Lung (tissue), 12 donors: ENCODE measurements around the gene PLEK. TPM values are rescaled to one million over a fixed set of nuclear protein-coding genes. Genes with fewer than 3 reads are reported as not detected.

Experiments
- ATAC-seq: fragments of 200-7000 bp; cut with Tn5 transposase; one replicate; pipeline ENCODE4 v1.9.1; 2020; ENCODE audit warnings: moderate number of reproducible peaks; ENCODE audit not compliant: insufficient read depth, low FRiP score
- DNase-seq, 3 donors: peaks; one replicate each; pipeline ENCODE4 v3.0.0-alpha.2; 2013 to 2017
- H3K27ac ChIP-seq, 2 donors: one replicate each; pipeline ENCODE4 v1.5.1; 2013; ENCODE audit warnings: mild to moderate bottlenecking in 2 of 2, moderate library complexity in 2 of 2, control low read depth in 1 of 2, inconsistent platforms in 1 of 2, low read depth in 1 of 2, low read length in 1 of 2
- H3K27me3 ChIP-seq, 3 donors: one replicate each; pipeline ENCODE4 v1.5.1; 2013; ENCODE audit warnings: low read length in 2 of 3; ENCODE audit not compliant: control insufficient read depth in 3 of 3, insufficient read depth in 3 of 3
- H3K36me3 ChIP-seq, 4 donors: one replicate each; pipeline ENCODE4 v1.5.1; 2013; ENCODE audit warnings: low read length in 4 of 4, mild to moderate bottlenecking in 1 of 4, moderate library complexity in 1 of 4; ENCODE audit not compliant: control insufficient read depth in 4 of 4, insufficient read depth in 4 of 4
- H3K4me1 ChIP-seq, 5 donors: one replicate each; pipeline ENCODE4 v1.5.1; 2013; ENCODE audit warnings: low read length in 5 of 5, mild to moderate bottlenecking in 2 of 5, moderate library complexity in 1 of 5; ENCODE audit not compliant: control insufficient read depth in 5 of 5, insufficient read depth in 5 of 5
- H3K4me3 ChIP-seq: one replicate; pipeline ENCODE4 v1.5.1; 2013; ENCODE audit warnings: mild to moderate bottlenecking, control low read depth, moderate library complexity
- H3K9ac ChIP-seq, 2 donors: one replicate each; pipeline ENCODE4 v1.5.1; 2013; ENCODE audit warnings: low read length in 2 of 2, control low read depth in 1 of 2; ENCODE audit not compliant: insufficient read depth in 1 of 2
- H3K9me3 ChIP-seq, 4 donors: one replicate each; pipeline ENCODE4 v1.5.1; 2013; ENCODE audit warnings: low read length in 3 of 4, mild to moderate bottlenecking in 1 of 4, moderate library complexity in 1 of 4; ENCODE audit not compliant: control insufficient read depth in 4 of 4, insufficient read depth in 3 of 4
- WGBS, 2 donors: extraction: QIAGEN DNeasy Blood & Tissue Kit; methylation state at CpG; one replicate each; pipeline ENCODE4 v1.1.7; 2013; 5-methylcytosine and 5-hydroxymethylcytosine counted together
- polyA plus RNA-seq, 2 donors: library from polyadenylated mRNA; stranded (reverse); fragments of 200-250 nt; gene quantifications; one replicate each; pipeline ENCODE4 v1.2.1, GENCODE V29; 2013
- total RNA-seq, 2 donors: library from RNA; depleted of rRNA in 1 of 2; stranded (reverse); fragments of >200 nt in 1 of 2; gene quantifications; one replicate each; pipeline ENCODE4 v1.2.1, GENCODE V29; 2014 to 2021
- TF ChIP-seq, protein P1 (sequence below): IDR thresholded peaks from 2 replicates; pipeline ENCODE4 v1.5.1; 2012; ENCODE audit warnings: mild to moderate bottlenecking; ENCODE audit errors: control extremely low read depth, extremely low read depth
- donor health status: control.
- donor health status: control.
- donor health status: Bipolar disorder and iron deficiency.
- donor health status: healthy.
- donor health status: DM: yes; HTN: yes; CAD: no.

Gene PLEK
- total and polyA plus RNA-seq, 4 donors = 8.2 to 181 (median 27.4) TPM

DNA sequence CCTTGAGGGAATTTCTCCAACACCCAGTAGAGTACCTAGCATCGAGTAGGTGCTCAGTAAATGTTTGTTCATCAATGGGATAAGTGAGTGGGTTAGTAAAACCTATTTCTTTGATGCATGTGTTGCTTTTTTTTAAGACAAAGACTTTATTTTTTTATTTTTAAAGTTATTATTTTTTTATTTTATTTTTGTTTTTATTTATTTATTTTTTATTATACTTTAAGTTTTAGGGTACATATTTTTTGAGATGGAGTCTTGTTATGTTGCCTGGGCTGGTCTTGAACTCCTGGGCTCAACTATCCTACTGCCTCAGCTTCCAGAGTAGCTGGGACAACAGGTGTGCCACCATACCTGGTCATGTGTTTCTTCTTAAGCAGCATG is 20.8 kb downstream of the PLEK start:
- no peak for ATAC-seq

GRCh38 chr2:68386365-68386764 is 21.3 kb downstream of the PLEK start:
- TF ChIP-seq, protein P1, sequence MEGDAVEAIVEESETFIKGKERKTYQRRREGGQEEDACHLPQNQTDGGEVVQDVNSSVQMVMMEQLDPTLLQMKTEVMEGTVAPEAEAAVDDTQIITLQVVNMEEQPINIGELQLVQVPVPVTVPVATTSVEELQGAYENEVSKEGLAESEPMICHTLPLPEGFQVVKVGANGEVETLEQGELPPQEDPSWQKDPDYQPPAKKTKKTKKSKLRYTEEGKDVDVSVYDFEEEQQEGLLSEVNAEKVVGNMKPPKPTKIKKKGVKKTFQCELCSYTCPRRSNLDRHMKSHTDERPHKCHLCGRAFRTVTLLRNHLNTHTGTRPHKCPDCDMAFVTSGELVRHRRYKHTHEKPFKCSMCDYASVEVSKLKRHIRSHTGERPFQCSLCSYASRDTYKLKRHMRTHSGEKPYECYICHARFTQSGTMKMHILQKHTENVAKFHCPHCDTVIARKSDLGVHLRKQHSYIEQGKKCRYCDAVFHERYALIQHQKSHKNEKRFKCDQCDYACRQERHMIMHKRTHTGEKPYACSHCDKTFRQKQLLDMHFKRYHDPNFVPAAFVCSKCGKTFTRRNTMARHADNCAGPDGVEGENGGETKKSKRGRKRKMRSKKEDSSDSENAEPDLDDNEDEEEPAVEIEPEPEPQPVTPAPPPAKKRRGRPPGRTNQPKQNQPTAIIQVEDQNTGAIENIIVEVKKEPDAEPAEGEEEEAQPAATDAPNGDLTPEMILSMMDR = no peak
- no peak for ATAC-seq

More for the DNA sequence above, 20.8 kb downstream of the PLEK start:
- Histone ChIP-seq H3K4me3 (no peak overlapping the region), H3K9me3 (no peaks in the 10 kb centered on the region), H3K36me3 (no peaks in the 10 kb centered on the region), H3K9ac (no peak overlapping the region), H3K4me1 (peaks cover 0 to 3% (median 2%) of the 10 kb centered on the region in 5 donors), H3K27ac (no peak overlapping the region), H3K27me3 (no peaks in the 10 kb centered on the region)
- WGBS, 2 donors = 60 to 94% methylated on average over 1 of the region's 1 CpG
- no peak for DNase-seq
- TF ChIP-seq, protein P1 = no peak

DNA sequence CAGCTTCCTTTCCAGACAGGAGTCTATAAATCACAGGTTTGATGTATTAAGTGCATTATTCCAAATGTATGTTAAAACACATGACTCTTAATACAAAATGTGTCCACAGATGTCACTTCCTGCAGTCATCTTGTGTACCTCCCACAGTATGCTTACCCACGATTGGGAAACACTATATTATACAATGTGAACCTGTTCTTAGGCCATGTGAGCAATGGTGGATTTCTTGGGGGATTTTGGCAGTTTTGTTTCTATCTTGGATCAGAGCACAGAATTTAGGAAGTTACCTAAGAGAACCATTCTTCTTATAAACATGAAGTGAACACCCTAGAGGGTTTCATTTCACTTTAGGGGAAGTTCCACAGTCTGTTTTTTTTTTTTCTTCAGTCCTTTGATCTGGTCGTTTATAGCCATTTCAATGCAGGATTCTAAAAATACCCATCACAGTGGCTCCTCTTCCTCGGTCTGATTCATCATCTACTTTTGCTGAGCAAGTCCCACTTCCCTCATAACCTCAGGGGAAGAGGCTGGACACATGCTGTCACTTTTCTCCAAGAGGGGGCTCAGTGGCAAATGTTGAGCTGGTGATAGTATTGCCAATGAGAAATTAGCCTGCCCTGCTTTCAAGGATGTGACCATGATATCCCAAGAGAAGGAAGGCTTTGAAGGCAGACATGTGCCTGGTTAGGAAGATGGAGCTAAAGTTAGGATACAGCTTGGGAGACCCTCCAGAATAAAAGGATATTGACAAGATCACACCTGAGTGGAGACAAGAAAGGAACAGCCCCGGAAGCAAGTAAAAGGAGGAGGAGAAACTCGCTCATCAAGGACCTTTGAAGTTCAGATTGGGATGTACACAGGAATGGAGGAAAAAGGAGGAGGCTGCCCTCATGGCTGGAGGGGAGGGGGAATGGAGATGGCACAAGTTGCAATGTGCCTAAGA is 22.6 kb downstream of the PLEK start:
- 39 to 41% methylated on average over 5 of the region's 5 CpGs for WGBS, 2 donors
- peak overlapping the region in 1 of 2 donors; percentile 17 for H3K27ac ChIP-seq
- TF ChIP-seq, protein P1 = no peak
- H3K36me3 ChIP-seq = no peaks in the 10 kb centered on the region
- ATAC-seq = no peak
- H3K9ac ChIP-seq = no peak overlapping the region
- H3K4me3 ChIP-seq = no peak overlapping the region
- H3K27me3 ChIP-seq = no peaks in the 10 kb centered on the region
- H3K4me1 ChIP-seq = peaks cover 0 to 3% (median 2%) of the 10 kb centered on the region in 5 donors
- no peak for DNase-seq
- H3K9me3 ChIP-seq = no peaks in the 10 kb centered on the region

More at GRCh38 chr2:68386365-68386764, 21.3 kb downstream of the PLEK start:
- Histone ChIP-seq H3K9ac (no peak overlapping the region), H3K36me3 (no peaks in the 10 kb centered on the region), H3K4me3 (no peak overlapping the region), H3K4me1 (peaks cover 0 to 3% (median 2%) of the 10 kb centered on the region in 5 donors), H3K27me3 (no peaks in the 10 kb centered on the region), H3K9me3 (no peaks in the 10 kb centered on the region), H3K27ac (no peak overlapping the region)
- WGBS, 2 donors = 57 to 68% methylated on average over 5 of the region's 5 CpGs
- no peak for DNase-seq
